AG04450 (cell line): Measurements from ENCODE around the gene SLC29A3. TPM values are rescaled to one million over a fixed set of nuclear protein-coding genes. Genes with fewer than 3 reads are reported as not detected.

Experiments used
- CTCF ChIA-PET: fragments of 300-600, 350-600 bp; formaldehyde crosslinking; extraction: SDS; loops from one replicate; lab custom pipeline; 2022; ENCODE audit warnings: antibody characterized with exemption, inconsistent platforms; lab: Charles Lee
- POLR2A ChIA-PET: fragments of 350-600 bp; formaldehyde crosslinking; extraction: SDS; loops from one replicate; lab custom pipeline; 2021; ENCODE audit warnings: antibody characterized with exemption, inconsistent platforms; lab: Yijun Ruan, JAX
- DNase-seq: peaks from one replicate; pipeline ENCODE4 v3.0.0-alpha.2; 2011; ENCODE audit warnings: low read depth, low spot score
- H3K27ac ChIP-seq: one replicate; pipeline ENCODE4 v1.5.1; 2012; ENCODE audit warnings: low read depth, low read length, control low read depth
- H3K27me3 ChIP-seq: one replicate; pipeline ENCODE4 v1.6.0; 2012; ENCODE audit warnings: low read length; ENCODE audit not compliant: control insufficient read depth, insufficient read depth
- H3K4me3 ChIP-seq: 2 replicates; pipeline ENCODE4 v1.5.1; 2011; ENCODE audit warnings: mild to moderate bottlenecking, low read depth, low read length, control low read depth
- H3K9me3 ChIP-seq: 2 replicates; pipeline ENCODE4 v1.5.1; 2012; ENCODE audit warnings: low read length; ENCODE audit not compliant: control insufficient read depth, insufficient read depth
- CTCF ChIP-seq: IDR thresholded peaks from 2 replicates; pipeline ENCODE4 v1.5.1; 2011; ENCODE audit warnings: low read depth, low read length, control low read depth, inconsistent platforms
- polyA plus RNA-seq: library from polyadenylated mRNA; depleted of rRNA; stranded (reverse); fragments of >200 nt; gene quantifications from 2 replicates; pipeline ENCODE4 v1.2.3, GENCODE V29; 2011

The SLC29A3 gene
- polyA plus RNA-seq, 1 experiment: 2.4 TPM

GRCh38 chr10:71359364-71360046, 40.4 kb downstream of the SLC29A3 start:
- no peak for TF ChIP-seq CTCF
- DNase-seq: no peak
- Histone ChIP-seq H3K27me3 (no peaks in the 10 kb centered on the region), H3K4me3 (no peak overlapping the region), H3K9me3 (no peaks in the 10 kb centered on the region), H3K27ac (no peak overlapping the region)
- POLR2A ChIA-PET: no interaction called here
- CTCF ChIA-PET: interaction anchor here (1.3 kb wide), 1 partner anchor 17 kb away, joined by 3 read pairs; no protein-coding TSS in a partner anchor

- no peak for DNase-seq
- TF ChIP-seq CTCF: no peak
- POLR2A ChIA-PET: no interaction called here
- H3K27me3 ChIP-seq: no peaks in the 10 kb centered on the region
- CTCF ChIA-PET: no interaction called here
- H3K4me3 ChIP-seq: no peak overlapping the region
- no peaks in the 10 kb centered on the region; the same call in 1 of the 2 replicates for H3K9me3 ChIP-seq
- no peak overlapping the region for H3K27ac ChIP-seq
These were observed 41.7 kb downstream of the SLC29A3 start for GRCh38 chr10:71360735-71361134.

GRCh38 chr10:71361581-71361980, 42.5 kb downstream of the SLC29A3 start:
- TF ChIP-seq CTCF: no peak
- ChIA-PET CTCF (interaction anchor here (1.6 kb wide), 1 partner anchor 23 kb away, joined by 5 read pairs; no protein-coding TSS in a partner anchor), POLR2A (no interaction called here)
- DNase-seq: no peak
- H3K9me3 ChIP-seq: no peaks in the 10 kb centered on the region; the same call in 1 of the 2 replicates
- H3K27ac ChIP-seq: no peak overlapping the region
- H3K27me3 ChIP-seq: no peaks in the 10 kb centered on the region
- no peak overlapping the region for H3K4me3 ChIP-seq

GRCh38 chr10:71362141-71362540, 43.1 kb downstream of the SLC29A3 start:
- no peaks in the 10 kb centered on the region; the same call in 1 of the 2 replicates for H3K9me3 ChIP-seq
- no peak overlapping the region for H3K27ac ChIP-seq
- POLR2A ChIA-PET: no interaction called here
- no peaks in the 10 kb centered on the region for H3K27me3 ChIP-seq
- DNase-seq: no peak
- no peak for TF ChIP-seq CTCF
- no peak overlapping the region for H3K4me3 ChIP-seq
- CTCF ChIA-PET: interaction anchor here (1.6 kb wide), 1 partner anchor 22 kb away, joined by 5 read pairs; no protein-coding TSS in a partner anchor

GRCh38 chr10:71363936-71364335, 44.9 kb downstream of the SLC29A3 start:
- no peak for TF ChIP-seq CTCF

More at GRCh38 chr10:71363936-71364335, 44.9 kb downstream of the SLC29A3 start:
- Histone ChIP-seq H3K27ac (no peak overlapping the region), H3K9me3 (no peaks in the 10 kb centered on the region; the same call in 1 of the 2 replicates), H3K27me3 (no peaks in the 10 kb centered on the region), H3K4me3 (no peak overlapping the region)
- ChIA-PET POLR2A (no interaction called here), CTCF (interaction anchor here (0.8 kb wide), 1 partner anchor 94 kb away, joined by 3 read pairs; no protein-coding TSS in a partner anchor)
- DNase-seq: no peak
